Left ventricle myocardium inferior (tissue), 1 donor: Measurements from ENCODE around the gene TLCD4. TPM values are rescaled to one million over a fixed set of nuclear protein-coding genes. Genes with fewer than 3 reads are reported as not detected.
"Not testable (repeated sequence)": the region's sequence is repeated elsewhere in the genome, so short reads cannot be mapped to it uniquely, and the experiment has no call there.

ENCODE experiments used
- DNase-seq: peaks from one replicate; pipeline ENCODE4 v3.0.0-alpha.2; 2020
- H3K27ac ChIP-seq: fragments of 200-600 bp; replicated peaks from 2 replicates; pipeline ENCODE4 v1.8.0; 2021
- H3K27me3 ChIP-seq: fragments of 200-600 bp; 2 replicates; pipeline ENCODE4 v1.8.0; 2021; ENCODE audit warnings: low read depth
- H3K36me3 ChIP-seq: fragments of 200-600 bp; 2 replicates; pipeline ENCODE4 v1.8.0; 2021
- H3K4me1 ChIP-seq: fragments of 200-600 bp; 2 replicates; pipeline ENCODE4 v1.8.0; 2021
- H3K4me3 ChIP-seq: fragments of 200-600 bp; 2 replicates; pipeline ENCODE4 v1.8.0; 2021; ENCODE audit warnings: mild to moderate bottlenecking, moderate library complexity
- H3K9me3 ChIP-seq: fragments of 200-600 bp; replicated peaks from 2 replicates; pipeline ENCODE4 v1.8.0; 2021
- intact Hi-C: fragments of 100-400 bp; cut with micrococcal nuclease; formaldehyde crosslinking; loops from one replicate; pipeline ENCODE4 v1.11.0; 2022
- total RNA-seq: library from RNA; stranded (reverse); fragmentation: NEBNext Ultra II Directional; extraction: Animal tissue kit (Norgen Biotek cat#: 25700); gene quantifications from one replicate; pipeline ENCODE4 v1.2.1, GENCODE V29; 2021
- TF ChIP-seq, protein P1 (sequence below): fragments of 200-600 bp; IDR thresholded peaks from 2 replicates; pipeline ENCODE4 v1.8.0; 2021; ENCODE audit warnings: antibody characterized with exemption, mild to moderate bottlenecking, borderline replicate concordance
- donor health status: DM: no; HTN: yes; CAD: no; lungs with severe emphysema.

Gene TLCD4
- total RNA-seq, 1 donor from 2014 or later, result 75.7 TPM

- no peak for DNase-seq
- H3K4me1 ChIP-seq, result no peaks in the 10 kb centered on the region
- H3K36me3 ChIP-seq, result peaks cover 5% of the 10 kb centered on the region
- H3K4me3 ChIP-seq, result no peak overlapping the region
- H3K27me3 ChIP-seq, result no peaks in the 10 kb centered on the region
- no peak overlapping the region for H3K27ac ChIP-seq
- intact Hi-C loops, result no loop called here
- TF ChIP-seq, protein P1, sequence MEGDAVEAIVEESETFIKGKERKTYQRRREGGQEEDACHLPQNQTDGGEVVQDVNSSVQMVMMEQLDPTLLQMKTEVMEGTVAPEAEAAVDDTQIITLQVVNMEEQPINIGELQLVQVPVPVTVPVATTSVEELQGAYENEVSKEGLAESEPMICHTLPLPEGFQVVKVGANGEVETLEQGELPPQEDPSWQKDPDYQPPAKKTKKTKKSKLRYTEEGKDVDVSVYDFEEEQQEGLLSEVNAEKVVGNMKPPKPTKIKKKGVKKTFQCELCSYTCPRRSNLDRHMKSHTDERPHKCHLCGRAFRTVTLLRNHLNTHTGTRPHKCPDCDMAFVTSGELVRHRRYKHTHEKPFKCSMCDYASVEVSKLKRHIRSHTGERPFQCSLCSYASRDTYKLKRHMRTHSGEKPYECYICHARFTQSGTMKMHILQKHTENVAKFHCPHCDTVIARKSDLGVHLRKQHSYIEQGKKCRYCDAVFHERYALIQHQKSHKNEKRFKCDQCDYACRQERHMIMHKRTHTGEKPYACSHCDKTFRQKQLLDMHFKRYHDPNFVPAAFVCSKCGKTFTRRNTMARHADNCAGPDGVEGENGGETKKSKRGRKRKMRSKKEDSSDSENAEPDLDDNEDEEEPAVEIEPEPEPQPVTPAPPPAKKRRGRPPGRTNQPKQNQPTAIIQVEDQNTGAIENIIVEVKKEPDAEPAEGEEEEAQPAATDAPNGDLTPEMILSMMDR, result no peak
- H3K9me3 ChIP-seq, result no peaks in the 10 kb centered on the region
These were observed 28.3 kb downstream of the TLCD4 start for GRCh38 chr1:95145493-95145892.

DNA sequence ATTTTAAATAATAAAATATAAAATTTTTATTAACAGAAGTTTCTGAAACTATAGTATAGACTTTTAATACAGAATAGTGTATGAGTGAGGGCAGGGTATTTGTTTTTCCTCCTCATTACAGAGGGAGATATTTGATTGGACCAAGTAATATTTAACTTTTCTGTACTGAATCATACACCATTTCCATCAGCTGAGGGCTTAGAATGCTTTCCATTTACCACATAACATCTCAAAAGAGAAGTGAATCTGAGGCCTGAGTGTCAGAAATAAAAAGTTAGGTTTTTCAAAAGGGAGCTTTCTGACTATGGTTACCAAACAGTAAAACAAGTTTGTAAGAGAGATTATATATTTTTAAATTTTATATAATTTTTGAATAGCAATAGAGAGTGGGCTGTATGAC, 29.5 kb downstream of the TLCD4 start:
- Histone ChIP-seq H3K27ac (no peak overlapping the region), H3K4me1 (no peaks in the 10 kb centered on the region), H3K9me3 (no peaks in the 10 kb centered on the region), H3K4me3 (no peak overlapping the region), H3K36me3 (peaks cover 13% of the 10 kb centered on the region), H3K27me3 (no peaks in the 10 kb centered on the region)
- TF ChIP-seq, protein P1, result no peak
- DNase-seq, result no peak
- intact Hi-C loops, result no loop called here

- intact Hi-C loops, result no loop called here
- H3K27me3 ChIP-seq, result no peaks in the 10 kb centered on the region
- peaks cover 13% of the 10 kb centered on the region for H3K36me3 ChIP-seq
- H3K27ac ChIP-seq, result no peak overlapping the region
- H3K9me3 ChIP-seq, result no peaks in the 10 kb centered on the region
- no peak overlapping the region for H3K4me3 ChIP-seq
- H3K4me1 ChIP-seq, result peaks cover 5% of the 10 kb centered on the region
- DNase-seq, result no peak
- TF ChIP-seq, protein P1, result no peak
These were observed 36.9 kb downstream of the TLCD4 start for GRCh38 chr1:95154096-95154495.

GRCh38 chr1:95165569-95165968, 48.4 kb downstream of the TLCD4 start:
- H3K27ac ChIP-seq, intact Hi-C loops, DNase-seq, H3K4me1 ChIP-seq, H3K27me3 ChIP-seq, H3K4me3 ChIP-seq: not testable (repeated sequence)
- Histone ChIP-seq H3K9me3 (peaks cover 17% of the 10 kb centered on the region), H3K36me3 (peaks cover 21% of the 10 kb centered on the region)

Other genes starting within 250 kb of the TLCD4 start
- gene CNN3, start 190.2 kb upstream of the TLCD4 start, total RNA-seq, result 67.9 TPM
- gene ALG14, start 44.4 kb upstream of the TLCD4 start, total RNA-seq, result 2.6 TPM
- gene RWDD3, start 116.9 kb downstream of the TLCD4 start, total RNA-seq, result 19.4 TPM